Gastroesophageal sphincter (tissue), 3 donors: ENCODE measurements around the gene SH3RF1.

Experiments used
- CTCF ChIP-seq, 4 experiments: fragments of 200-600 bp in 2 of 4; fragments of 450-650 bp in 2 of 4; sonication (generic) in 1 of 4; IDR thresholded peaks; one replicate each; pipeline ENCODE4 v1.5.1; 2017 to 2019; ENCODE audit warnings: antibody characterized with exemption in 4 of 4, mild to moderate bottlenecking in 2 of 4, moderate library complexity in 2 of 4
- EP300 ChIP-seq: sonication (generic); formaldehyde crosslinking; IDR thresholded peaks from one replicate; pipeline ENCODE4 v1.6.1; 2017; ENCODE audit warnings: antibody characterized with exemption, mild to moderate bottlenecking

DNA sequence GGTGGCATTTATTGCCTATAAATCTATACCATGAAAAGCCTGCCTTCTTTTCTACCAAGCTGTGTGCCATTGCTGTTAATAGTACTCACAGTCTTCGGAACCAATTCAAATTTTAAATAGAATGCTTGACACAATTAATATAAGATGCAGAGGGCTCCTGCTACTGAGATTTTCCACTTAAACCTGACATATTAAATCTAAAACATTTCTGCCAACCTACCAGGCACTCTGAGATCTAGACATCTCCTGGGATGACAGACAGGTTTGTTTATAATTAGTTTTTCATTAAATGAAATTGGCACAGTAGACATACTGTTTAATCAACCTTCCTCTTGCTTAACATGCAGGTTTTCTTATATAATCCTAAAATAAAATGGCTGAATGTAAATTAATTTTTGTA is 143.4 kb downstream of the SH3RF1 start:
- TF ChIP-seq CTCF (IDR thresholded peaks at IDR 0.05) (no peak), EP300 (no peak)
